GM23338 (cell line): ENCODE data around the gene CCNI. TPM values are rescaled to one million over a fixed set of nuclear protein-coding genes. Genes with fewer than 3 reads are reported as not detected.

Experiments
- ATAC-seq: fragments of 200-7000 bp; cut with Tn5 transposase; 3 replicates; pipeline ENCODE4 v1.9.1; 2020
- DNase-seq: peaks from one replicate; pipeline ENCODE4 v3.0.0-alpha.2; 2015; ENCODE audit warnings: low spot score
- H2AFZ ChIP-seq: fragments of 200-600 bp; sonication (generic); 2 replicates; pipeline ENCODE4 v1.8.0; 2016; ENCODE audit warnings: antibody characterized with exemption, mild to moderate bottlenecking, moderate library complexity
- H3F3A ChIP-seq: fragments of 200-600 bp; sonication (generic); replicated peaks from 2 replicates; pipeline ENCODE4 v1.8.0; 2017; ENCODE audit warnings: antibody characterized with exemption, mixed run types, low read depth
- H3K27ac ChIP-seq: fragments of 200-600 bp; sonication (generic); 2 replicates; pipeline ENCODE4 v1.6.1; 2016; ENCODE audit warnings: low read depth
- H3K27me3 ChIP-seq: fragments of 200-600 bp; sonication (generic); 2 replicates; pipeline ENCODE4 v1.8.0; 2016; ENCODE audit warnings: mild to moderate bottlenecking, mixed run types, moderate library complexity; ENCODE audit not compliant: insufficient read depth
- H3K36me3 ChIP-seq: fragments of 200-600 bp; sonication (generic); 2 replicates; pipeline ENCODE4 v1.8.0; 2016; ENCODE audit warnings: mild to moderate bottlenecking; ENCODE audit not compliant: insufficient read depth
- H3K4me1 ChIP-seq: fragments of 200-600 bp; sonication (generic); 2 replicates; pipeline ENCODE4 v1.8.0; 2016; ENCODE audit warnings: mild to moderate bottlenecking, moderate library complexity; ENCODE audit not compliant: insufficient read depth
- H3K4me2 ChIP-seq: fragments of 200-600 bp; sonication (generic); 2 replicates; pipeline ENCODE4 v1.7.1; 2017; ENCODE audit warnings: mixed run types
- H3K4me3 ChIP-seq: fragments of 200-600 bp; sonication (generic); 2 replicates; pipeline ENCODE4 v1.6.1; 2016; ENCODE audit warnings: mixed run types
- H3K79me2 ChIP-seq: fragments of 200-600 bp; sonication (generic); replicated peaks from 2 replicates; pipeline ENCODE4 v1.8.0; 2017; ENCODE audit warnings: mild to moderate bottlenecking; ENCODE audit not compliant: insufficient read depth
- H3K9me2 ChIP-seq: fragments of 200-600 bp; sonication (generic); 2 replicates; pipeline ENCODE4 v1.8.0; 2017; ENCODE audit not compliant: insufficient read depth
- H4K20me1 ChIP-seq: fragments of 200-600 bp; sonication (generic); replicated peaks from 2 replicates; pipeline ENCODE4 v1.8.0; 2017; ENCODE audit warnings: mild to moderate bottlenecking; ENCODE audit not compliant: insufficient read depth
- H3K27ac Mint-ChIP-seq: 2 replicates; pipeline ENCODE4 v1.8.0; 2020; ENCODE audit warnings: inconsistent platforms, mild to moderate bottlenecking, moderate library complexity, mixed read lengths
- H3K27me3 Mint-ChIP-seq: 3 replicates; pipeline ENCODE4 v1.8.0; 2022; ENCODE audit warnings: low read depth, mild to moderate bottlenecking, moderate library complexity, mixed read lengths, inconsistent platforms; ENCODE audit not compliant: insufficient read depth, poor library complexity
- H3K36me3 Mint-ChIP-seq: 3 replicates; pipeline ENCODE4 v1.8.0; 2021; ENCODE audit warnings: low read depth, mild to moderate bottlenecking, inconsistent platforms, moderate library complexity, mixed read lengths
- H3K4me1 Mint-ChIP-seq: 3 replicates; pipeline ENCODE4 v1.8.0; 2020; ENCODE audit warnings: mild to moderate bottlenecking, inconsistent platforms, mixed read lengths
- H3K4me3 Mint-ChIP-seq: 3 replicates; pipeline ENCODE4 v1.8.0; 2021; ENCODE audit warnings: moderate library complexity, mild to moderate bottlenecking, inconsistent platforms, mixed read lengths
- H3K9me3 Mint-ChIP-seq: 3 replicates; pipeline ENCODE4 v1.8.0; 2020; ENCODE audit warnings: moderate library complexity, mild to moderate bottlenecking, inconsistent platforms, mixed read lengths
- CREB1 ChIP-seq: fragments of 250-450 bp; sonication (Bioruptor Pico); IDR thresholded peaks from 2 replicates; pipeline ENCODE4 v1.5.0; 2020; ENCODE audit warnings: low read depth, mild to moderate bottlenecking, moderate library complexity
- EZH2 ChIP-seq: fragments of 200-600 bp; sonication (generic); IDR thresholded peaks from one replicate; pipeline ENCODE4 v1.8.0; 2017; ENCODE audit warnings: antibody characterized with exemption, mild to moderate bottlenecking, low read depth; ENCODE audit not compliant: unreplicated experiment
- EZH2phosphoT487 ChIP-seq: fragments of 200-600 bp; sonication (generic); IDR thresholded peaks from one replicate; pipeline ENCODE4 v1.8.1; 2018; ENCODE audit warnings: antibody characterized with exemption; ENCODE audit not compliant: unreplicated experiment
- JUNB ChIP-seq: IDR thresholded peaks from one replicate; pipeline ENCODE4 v1.6.1; 2016; ENCODE audit warnings: antibody characterized with exemption; ENCODE audit not compliant: unreplicated experiment
- NANOG ChIP-seq: IDR thresholded peaks from 2 replicates; pipeline ENCODE4 v1.6.1; 2016; ENCODE audit warnings: antibody characterized with exemption, borderline replicate concordance
- POLR2AphosphoS5 ChIP-seq: IDR thresholded peaks from 2 replicates; pipeline ENCODE4 v1.6.1; 2016; ENCODE audit warnings: antibody characterized with exemption, low read depth
- STAT1 ChIP-seq: IDR thresholded peaks from one replicate; pipeline ENCODE4 v1.6.1; 2016; ENCODE audit warnings: antibody characterized with exemption; ENCODE audit not compliant: unreplicated experiment
- ZNF114 ChIP-seq: fragments of 250-450 bp; sonication (Bioruptor Pico); IDR thresholded peaks from 2 replicates; pipeline ENCODE4 v1.5.0; 2020; ENCODE audit warnings: mild to moderate bottlenecking, moderate library complexity
- ZNF331 ChIP-seq: fragments of 250-450 bp; sonication (Bioruptor Pico); IDR thresholded peaks from 2 replicates; pipeline ENCODE4 v1.5.0; 2020; ENCODE audit warnings: low read depth, mild to moderate bottlenecking, moderate library complexity
- polyA plus RNA-seq: library from polyadenylated mRNA; unstranded; fragments of >200 nt; fragmentation: Nextera tagmentation; extraction: Ambion mirVana; gene quantifications from 2 replicates; pipeline ENCODE4 v1.2.1, GENCODE V29; 2016
- total RNA-seq: library from RNA; depleted of rRNA; stranded (reverse); fragments of >200 nt; shearing (Covaris generic); gene quantifications from 2 replicates; pipeline ENCODE4 v1.2.3, GENCODE V29; 2014
- TF ChIP-seq, protein P1 (sequence below), 2 experiments: fragments of 200-600 bp in 1 of 2; sonication (generic) in 1 of 2; conservative IDR thresholded peaks; 2 replicates each; pipeline versions ENCODE4 v1.5.1 to v1.6.1; 2016 to 2017; ENCODE audit warnings: antibody characterized with exemption in 2 of 2, low read depth in 2 of 2, mild to moderate bottlenecking in 2 of 2, moderate library complexity in 1 of 2
- TF ChIP-seq, protein P2 (sequence below): IDR thresholded peaks from 2 replicates; pipeline ENCODE4 v1.6.1; 2016; ENCODE audit warnings: antibody characterized with exemption
- TF ChIP-seq, protein P3 (sequence below): IDR thresholded peaks from one replicate; pipeline ENCODE4 v1.6.1; 2018; ENCODE audit warnings: antibody characterized with exemption; ENCODE audit not compliant: unreplicated experiment

Gene CCNI
- total and polyA plus RNA-seq, 2 experiments from 2014 or later, result 207 to 248 TPM

DNA sequence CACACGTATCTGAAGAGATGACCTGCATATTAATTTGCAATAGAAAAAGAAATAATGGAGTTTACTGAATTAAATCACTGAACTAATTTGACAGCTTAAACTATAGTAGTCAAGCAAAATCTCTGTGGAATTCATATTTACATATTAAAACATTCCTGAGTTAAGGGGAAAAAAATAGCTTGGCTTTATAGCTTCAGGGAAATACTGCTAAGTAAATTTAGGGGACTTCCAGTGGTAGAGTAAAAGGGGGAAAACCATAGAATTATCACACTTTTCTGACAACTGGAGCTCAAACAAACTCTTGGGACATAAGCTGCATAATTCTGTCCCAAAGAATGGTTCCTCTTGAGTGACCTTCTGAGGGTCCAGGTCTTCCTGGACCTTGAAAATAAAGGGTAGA, 28.6 kb upstream of the CCNI start (continued):
- TF ChIP-seq, protein P1, sequence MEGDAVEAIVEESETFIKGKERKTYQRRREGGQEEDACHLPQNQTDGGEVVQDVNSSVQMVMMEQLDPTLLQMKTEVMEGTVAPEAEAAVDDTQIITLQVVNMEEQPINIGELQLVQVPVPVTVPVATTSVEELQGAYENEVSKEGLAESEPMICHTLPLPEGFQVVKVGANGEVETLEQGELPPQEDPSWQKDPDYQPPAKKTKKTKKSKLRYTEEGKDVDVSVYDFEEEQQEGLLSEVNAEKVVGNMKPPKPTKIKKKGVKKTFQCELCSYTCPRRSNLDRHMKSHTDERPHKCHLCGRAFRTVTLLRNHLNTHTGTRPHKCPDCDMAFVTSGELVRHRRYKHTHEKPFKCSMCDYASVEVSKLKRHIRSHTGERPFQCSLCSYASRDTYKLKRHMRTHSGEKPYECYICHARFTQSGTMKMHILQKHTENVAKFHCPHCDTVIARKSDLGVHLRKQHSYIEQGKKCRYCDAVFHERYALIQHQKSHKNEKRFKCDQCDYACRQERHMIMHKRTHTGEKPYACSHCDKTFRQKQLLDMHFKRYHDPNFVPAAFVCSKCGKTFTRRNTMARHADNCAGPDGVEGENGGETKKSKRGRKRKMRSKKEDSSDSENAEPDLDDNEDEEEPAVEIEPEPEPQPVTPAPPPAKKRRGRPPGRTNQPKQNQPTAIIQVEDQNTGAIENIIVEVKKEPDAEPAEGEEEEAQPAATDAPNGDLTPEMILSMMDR (conservative IDR thresholded peaks at IDR 0.05; ENCODE audit: low read depth in 2 of 2), result no peak
- TF ChIP-seq CREB1 (CRISPR knock-in tag) (no peak), STAT1 (no peak), ZNF331 (CRISPR knock-in tag) (no peak), POLR2AphosphoS5 (no peak), EZH2phosphoT487 (no peak)
- TF ChIP-seq, protein P2, sequence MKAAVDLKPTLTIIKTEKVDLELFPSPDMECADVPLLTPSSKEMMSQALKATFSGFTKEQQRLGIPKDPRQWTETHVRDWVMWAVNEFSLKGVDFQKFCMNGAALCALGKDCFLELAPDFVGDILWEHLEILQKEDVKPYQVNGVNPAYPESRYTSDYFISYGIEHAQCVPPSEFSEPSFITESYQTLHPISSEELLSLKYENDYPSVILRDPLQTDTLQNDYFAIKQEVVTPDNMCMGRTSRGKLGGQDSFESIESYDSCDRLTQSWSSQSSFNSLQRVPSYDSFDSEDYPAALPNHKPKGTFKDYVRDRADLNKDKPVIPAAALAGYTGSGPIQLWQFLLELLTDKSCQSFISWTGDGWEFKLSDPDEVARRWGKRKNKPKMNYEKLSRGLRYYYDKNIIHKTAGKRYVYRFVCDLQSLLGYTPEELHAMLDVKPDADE, result no peak

DNA sequence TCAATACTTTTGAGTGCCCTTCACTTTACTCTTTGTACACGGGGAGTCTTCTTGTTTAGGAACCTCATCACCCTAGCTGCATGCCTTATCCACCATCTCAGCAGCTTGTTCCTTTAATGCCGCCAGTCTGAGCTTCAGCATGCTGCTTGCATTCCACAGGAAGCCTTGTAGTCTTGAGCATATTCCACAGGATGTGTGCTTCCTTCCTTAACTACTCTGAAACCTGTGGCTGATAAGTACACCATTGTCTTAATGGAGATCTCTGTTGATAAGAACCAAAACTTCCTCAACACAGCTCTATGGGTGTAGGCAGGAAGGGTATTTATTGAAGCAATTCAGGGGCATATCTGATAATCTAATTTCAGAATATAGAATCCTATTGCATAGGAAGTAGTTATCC, 24.4 kb upstream of the CCNI start:
- no peaks in the 10 kb centered on the region for H3K4me1 ChIP-seq
- H3K36me3 ChIP-seq, result no peaks in the 10 kb centered on the region
- no peaks in the 10 kb centered on the region for H3K27me3 ChIP-seq
- no peaks in the 10 kb centered on the region; the same call in 1 of the 2 replicates for H4K20me1 ChIP-seq
- no peaks in the 10 kb centered on the region for H3F3A ChIP-seq
- DNase-seq, result no peak
- no peak overlapping the region for H3K4me2 ChIP-seq
- Mint-ChIP-seq H3K36me3 (no peaks in the 10 kb centered on the region), H3K27ac (no peak overlapping the region), H3K9me3 (no peaks in the 10 kb centered on the region), H3K4me1 (peaks cover 4% of the 10 kb centered on the region; the same call in 2 of the 3 replicates), H3K4me3 (no peak overlapping the region), H3K27me3 (no peaks in the 10 kb centered on the region)
- no peak overlapping the region for H3K4me3 ChIP-seq
- no peaks in the 10 kb centered on the region for H3K79me2 ChIP-seq
- no peak overlapping the region for H3K27ac ChIP-seq
- H3K9me2 ChIP-seq, result 0 out of 2 replicates have a peak, but pooled peaks cover 2% of the 10 kb centered on the region
- no peak for ATAC-seq
- peak overlapping the region; percentile 13; the same call in 1 of the 2 replicates for H2AFZ ChIP-seq
- TF ChIP-seq CREB1 (CRISPR knock-in tag), result no peak
- TF ChIP-seq, protein P2, result no peak
- no peak for TF ChIP-seq POLR2AphosphoS5
- TF ChIP-seq ZNF331 (CRISPR knock-in tag), result no peak
- no peak for TF ChIP-seq EZH2
- TF ChIP-seq EZH2phosphoT487, result no peak
- TF ChIP-seq JUNB, result no peak
- TF ChIP-seq ZNF114 (CRISPR knock-in tag), result no peak
- TF ChIP-seq, protein P3, sequence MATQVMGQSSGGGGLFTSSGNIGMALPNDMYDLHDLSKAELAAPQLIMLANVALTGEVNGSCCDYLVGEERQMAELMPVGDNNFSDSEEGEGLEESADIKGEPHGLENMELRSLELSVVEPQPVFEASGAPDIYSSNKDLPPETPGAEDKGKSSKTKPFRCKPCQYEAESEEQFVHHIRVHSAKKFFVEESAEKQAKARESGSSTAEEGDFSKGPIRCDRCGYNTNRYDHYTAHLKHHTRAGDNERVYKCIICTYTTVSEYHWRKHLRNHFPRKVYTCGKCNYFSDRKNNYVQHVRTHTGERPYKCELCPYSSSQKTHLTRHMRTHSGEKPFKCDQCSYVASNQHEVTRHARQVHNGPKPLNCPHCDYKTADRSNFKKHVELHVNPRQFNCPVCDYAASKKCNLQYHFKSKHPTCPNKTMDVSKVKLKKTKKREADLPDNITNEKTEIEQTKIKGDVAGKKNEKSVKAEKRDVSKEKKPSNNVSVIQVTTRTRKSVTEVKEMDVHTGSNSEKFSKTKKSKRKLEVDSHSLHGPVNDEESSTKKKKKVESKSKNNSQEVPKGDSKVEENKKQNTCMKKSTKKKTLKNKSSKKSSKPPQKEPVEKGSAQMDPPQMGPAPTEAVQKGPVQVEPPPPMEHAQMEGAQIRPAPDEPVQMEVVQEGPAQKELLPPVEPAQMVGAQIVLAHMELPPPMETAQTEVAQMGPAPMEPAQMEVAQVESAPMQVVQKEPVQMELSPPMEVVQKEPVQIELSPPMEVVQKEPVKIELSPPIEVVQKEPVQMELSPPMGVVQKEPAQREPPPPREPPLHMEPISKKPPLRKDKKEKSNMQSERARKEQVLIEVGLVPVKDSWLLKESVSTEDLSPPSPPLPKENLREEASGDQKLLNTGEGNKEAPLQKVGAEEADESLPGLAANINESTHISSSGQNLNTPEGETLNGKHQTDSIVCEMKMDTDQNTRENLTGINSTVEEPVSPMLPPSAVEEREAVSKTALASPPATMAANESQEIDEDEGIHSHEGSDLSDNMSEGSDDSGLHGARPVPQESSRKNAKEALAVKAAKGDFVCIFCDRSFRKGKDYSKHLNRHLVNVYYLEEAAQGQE, result no peak
- no peak for TF ChIP-seq NANOG
